Left ventricle myocardium inferior (tissue), 1 donor: ENCODE results near the gene AKAP17A. TPM values are rescaled to one million over a fixed set of nuclear protein-coding genes. Genes with fewer than 3 reads are reported as not detected.
"Not testable (repeated sequence)": the region's sequence is repeated elsewhere in the genome, so short reads cannot be mapped to it uniquely, and the experiment has no call there.

Source experiments
- DNase-seq: peaks from one replicate; pipeline ENCODE4 v3.0.0-alpha.2; 2020
- H3K27ac ChIP-seq: fragments of 200-600 bp; replicated peaks from 2 replicates; pipeline ENCODE4 v1.8.0; 2021
- H3K27me3 ChIP-seq: fragments of 200-600 bp; 2 replicates; pipeline ENCODE4 v1.8.0; 2021; ENCODE audit warnings: low read depth
- H3K36me3 ChIP-seq: fragments of 200-600 bp; 2 replicates; pipeline ENCODE4 v1.8.0; 2021
- H3K4me1 ChIP-seq: fragments of 200-600 bp; 2 replicates; pipeline ENCODE4 v1.8.0; 2021
- H3K4me3 ChIP-seq: fragments of 200-600 bp; 2 replicates; pipeline ENCODE4 v1.8.0; 2021; ENCODE audit warnings: mild to moderate bottlenecking, moderate library complexity
- H3K9me3 ChIP-seq: fragments of 200-600 bp; replicated peaks from 2 replicates; pipeline ENCODE4 v1.8.0; 2021
- CTCF ChIP-seq: fragments of 200-600 bp; IDR thresholded peaks from 2 replicates; pipeline ENCODE4 v1.8.0; 2021; ENCODE audit warnings: antibody characterized with exemption, mild to moderate bottlenecking, borderline replicate concordance
- intact Hi-C: fragments of 100-400 bp; cut with micrococcal nuclease; formaldehyde crosslinking; loops from one replicate; pipeline ENCODE4 v1.11.0; 2022
- total RNA-seq: library from RNA; stranded (reverse); fragmentation: NEBNext Ultra II Directional; extraction: Animal tissue kit (Norgen Biotek cat#: 25700); gene quantifications from one replicate; pipeline ENCODE4 v1.2.1, GENCODE V29; 2021
- donor health status: DM: no; HTN: yes; CAD: no; lungs with severe emphysema.

The AKAP17A gene
- total RNA-seq, 1 donor from 2014 or later: 15.8 TPM

GRCh38 chrX:1614927-1615326 is 23.5 kb downstream of the AKAP17A start, which contains the start of gene ASMT:
ASMT (plus strand) TSS chrX:1615059; CDS start chrX:1615200, 141 bp downstream.
- intact Hi-C loops: no loop called here
- Histone ChIP-seq H3K27ac (no peak within 1 kb of the TSS), H3K4me1 (no peaks in the 10 kb centered on the region), H3K36me3 (no peaks in the 10 kb centered on the region), H3K27me3 (no peaks in the 10 kb centered on the region), H3K9me3 (no peaks in the 10 kb centered on the region), H3K4me3 (no peak within 1 kb of the TSS)
- no peak for DNase-seq
- no peak for TF ChIP-seq CTCF

GRCh38 chrX:1618689-1619088 is 27.3 kb downstream of the AKAP17A start:
- DNase-seq: no peak
- no peaks in the 10 kb centered on the region for H3K36me3 ChIP-seq
- intact Hi-C loops: no loop called here
- H3K27me3 ChIP-seq: no peaks in the 10 kb centered on the region
- TF ChIP-seq CTCF: no peak
- H3K4me1 ChIP-seq: no peaks in the 10 kb centered on the region
- no peaks in the 10 kb centered on the region for H3K9me3 ChIP-seq
- H3K4me3 ChIP-seq: no peak overlapping the region
- H3K27ac ChIP-seq: no peak overlapping the region

GRCh38 chrX:1623691-1624090 is 32.3 kb downstream of the AKAP17A start:
- DNase-seq: no peak
- no peak overlapping the region for H3K4me3 ChIP-seq
- no peak overlapping the region for H3K27ac ChIP-seq
- intact Hi-C loops: no loop called here
- H3K9me3 ChIP-seq: no peaks in the 10 kb centered on the region
- no peak for TF ChIP-seq CTCF
- H3K4me1 ChIP-seq: no peaks in the 10 kb centered on the region
- H3K36me3 ChIP-seq: no peaks in the 10 kb centered on the region
- H3K27me3 ChIP-seq: no peaks in the 10 kb centered on the region

GRCh38 chrX:1624158-1624860 is 32.9 kb downstream of the AKAP17A start:
- intact Hi-C loops, H3K9me3 ChIP-seq, H3K36me3 ChIP-seq, H3K4me3 ChIP-seq, H3K27ac ChIP-seq, H3K4me1 ChIP-seq, DNase-seq, H3K27me3 ChIP-seq: not testable (repeated sequence)

GRCh38 chrX:1624861-1625215 is 33.4 kb downstream of the AKAP17A start:
- H3K9me3 ChIP-seq, H3K4me3 ChIP-seq, H3K4me1 ChIP-seq, H3K27ac ChIP-seq, intact Hi-C loops, H3K27me3 ChIP-seq, DNase-seq, H3K36me3 ChIP-seq: not testable (repeated sequence)

- no peak for DNase-seq
These were observed 37.8 kb downstream of the AKAP17A start for GRCh38 chrX:1629244-1629643.

More at GRCh38 chrX:1629244-1629643, 37.8 kb downstream of the AKAP17A start:
- TF ChIP-seq CTCF: no peak
- Histone ChIP-seq H3K4me1 (no peaks in the 10 kb centered on the region), H3K36me3 (no peaks in the 10 kb centered on the region), H3K4me3 (no peak overlapping the region), H3K27ac (no peak overlapping the region), H3K27me3 (no peaks in the 10 kb centered on the region), H3K9me3 (no peaks in the 10 kb centered on the region)
- intact Hi-C loops: no loop called here
